Testis (tissue), 2 donors: ENCODE data around the gene RBM39.

Experiments used
- POLR2A ChIP-seq: fragments of 450-650 bp; IDR thresholded peaks from one replicate; pipeline ENCODE4 v1.6.1; 2017; ENCODE audit warnings: antibody characterized with exemption, mild to moderate bottlenecking, moderate library complexity
- TF ChIP-seq, protein P1 (sequence below), 3 experiments: fragments of 450-650 bp in 2 of 3; fragments of 200-600 bp in 1 of 3; sonication (generic) in 1 of 3; IDR thresholded peaks; one replicate each; pipeline ENCODE4 v1.5.1; 2016 to 2019; ENCODE audit warnings: antibody characterized with exemption in 3 of 3, mild to moderate bottlenecking in 2 of 3, moderate library complexity in 1 of 3

GRCh38 chr20:35661053-35661452 lies 81.0 kb downstream of the RBM39 start:
- TF ChIP-seq, protein P1, sequence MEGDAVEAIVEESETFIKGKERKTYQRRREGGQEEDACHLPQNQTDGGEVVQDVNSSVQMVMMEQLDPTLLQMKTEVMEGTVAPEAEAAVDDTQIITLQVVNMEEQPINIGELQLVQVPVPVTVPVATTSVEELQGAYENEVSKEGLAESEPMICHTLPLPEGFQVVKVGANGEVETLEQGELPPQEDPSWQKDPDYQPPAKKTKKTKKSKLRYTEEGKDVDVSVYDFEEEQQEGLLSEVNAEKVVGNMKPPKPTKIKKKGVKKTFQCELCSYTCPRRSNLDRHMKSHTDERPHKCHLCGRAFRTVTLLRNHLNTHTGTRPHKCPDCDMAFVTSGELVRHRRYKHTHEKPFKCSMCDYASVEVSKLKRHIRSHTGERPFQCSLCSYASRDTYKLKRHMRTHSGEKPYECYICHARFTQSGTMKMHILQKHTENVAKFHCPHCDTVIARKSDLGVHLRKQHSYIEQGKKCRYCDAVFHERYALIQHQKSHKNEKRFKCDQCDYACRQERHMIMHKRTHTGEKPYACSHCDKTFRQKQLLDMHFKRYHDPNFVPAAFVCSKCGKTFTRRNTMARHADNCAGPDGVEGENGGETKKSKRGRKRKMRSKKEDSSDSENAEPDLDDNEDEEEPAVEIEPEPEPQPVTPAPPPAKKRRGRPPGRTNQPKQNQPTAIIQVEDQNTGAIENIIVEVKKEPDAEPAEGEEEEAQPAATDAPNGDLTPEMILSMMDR (IDR thresholded peaks at IDR 0.05) = no peak
- no peak for TF ChIP-seq POLR2A
